Trophoblast cell (in vitro differentiated cells and primary cell): Measurements from ENCODE around the gene CIT.

Experiments used
- DNase-seq, 2 donors: peaks; one replicate each; pipeline ENCODE4 v3.0.0-alpha.2; 2016
- H2AFZ ChIP-seq: 2 replicates; pipeline ENCODE4 v1.6.1; 2013; ENCODE audit warnings: low read length, moderate library complexity, mild to moderate bottlenecking; ENCODE audit not compliant: insufficient read depth, poor library complexity
- H2AK5ac ChIP-seq: 2 replicates; pipeline ENCODE4 v1.6.1; 2013; ENCODE audit warnings: mild to moderate bottlenecking, low read length
- H2BK120ac ChIP-seq: 2 replicates; pipeline ENCODE4 v1.6.1; 2013; ENCODE audit warnings: low read length, mild to moderate bottlenecking, moderate library complexity; ENCODE audit not compliant: insufficient read depth, poor library complexity
- H2BK12ac ChIP-seq: 2 replicates; pipeline ENCODE4 v1.6.1; 2013; ENCODE audit warnings: mild to moderate bottlenecking, low read length, moderate library complexity
- H2BK5ac ChIP-seq: 2 replicates; pipeline ENCODE4 v1.6.1; 2013; ENCODE audit warnings: low read length, low read depth, moderate library complexity, mild to moderate bottlenecking; ENCODE audit not compliant: poor library complexity
- H3K14ac ChIP-seq: 2 replicates; pipeline ENCODE4 v1.6.1; 2013; ENCODE audit warnings: mild to moderate bottlenecking, low read length
- H3K18ac ChIP-seq: 2 replicates; pipeline ENCODE4 v1.6.1; 2013; ENCODE audit warnings: mild to moderate bottlenecking, low read length
- H3K23ac ChIP-seq: 2 replicates; pipeline ENCODE4 v1.6.1; 2013; ENCODE audit warnings: low read length
- H3K27ac ChIP-seq: 2 replicates; pipeline ENCODE4 v1.5.1; 2013; ENCODE audit warnings: low read depth, mild to moderate bottlenecking, inconsistent platforms, low read length, moderate library complexity
- H3K27me3 ChIP-seq: 2 replicates; pipeline ENCODE4 v1.6.1; 2013; ENCODE audit warnings: inconsistent platforms, mild to moderate bottlenecking, low read length, moderate library complexity; ENCODE audit not compliant: insufficient read depth
- H3K36me3 ChIP-seq, 2 experiments: 1 replicate in 1 of 2; 2 replicates in 1 of 2; pipeline ENCODE4 v1.6.1; 2013; ENCODE audit warnings: low read length in 2 of 2, mild to moderate bottlenecking in 2 of 2, moderate library complexity in 1 of 2; ENCODE audit not compliant: insufficient read depth in 2 of 2, control insufficient read depth in 1 of 2
- H3K4ac ChIP-seq: 2 replicates; pipeline ENCODE4 v1.6.1; 2013; ENCODE audit warnings: low read depth, mild to moderate bottlenecking, low read length, moderate library complexity
- H3K4me1 ChIP-seq, 2 experiments: 1 replicate in 1 of 2; 2 replicates in 1 of 2; pipeline ENCODE4 v1.6.1; 2013; ENCODE audit warnings: low read length in 2 of 2, mild to moderate bottlenecking in 2 of 2, moderate library complexity in 1 of 2; ENCODE audit not compliant: insufficient read depth in 2 of 2, control insufficient read depth in 1 of 2
- H3K4me2 ChIP-seq: 2 replicates; pipeline ENCODE4 v1.6.1; 2013; ENCODE audit warnings: inconsistent platforms, mild to moderate bottlenecking, low read length, moderate library complexity
- H3K4me3 ChIP-seq: 2 replicates; pipeline ENCODE4 v1.5.1; 2013; ENCODE audit warnings: mild to moderate bottlenecking, low read depth, low read length, inconsistent platforms
- H3K79me1 ChIP-seq: one replicate; pipeline ENCODE4 v1.6.1; 2013; ENCODE audit warnings: low read length
- H3K79me2 ChIP-seq: 2 replicates; pipeline ENCODE4 v1.6.1; 2013; ENCODE audit warnings: low read length, mild to moderate bottlenecking; ENCODE audit not compliant: control insufficient read depth, insufficient read depth, poor library complexity
- H3K9ac ChIP-seq: 2 replicates; pipeline ENCODE4 v1.6.1; 2013; ENCODE audit warnings: mild to moderate bottlenecking, low read length
- H3K9me3 ChIP-seq: 2 replicates; pipeline ENCODE4 v1.6.1; 2013; ENCODE audit warnings: low read depth, mild to moderate bottlenecking, control low read depth, inconsistent platforms, low read length; ENCODE audit not compliant: insufficient read depth
- H4K12ac ChIP-seq: 2 replicates; pipeline ENCODE4 v1.6.1; 2013; ENCODE audit warnings: low read depth, mild to moderate bottlenecking, low read length, moderate library complexity
- H4K8ac ChIP-seq: 2 replicates; pipeline ENCODE4 v1.6.1; 2013; ENCODE audit warnings: low read depth, mild to moderate bottlenecking, low read length, moderate library complexity
- H4K91ac ChIP-seq: one replicate; pipeline ENCODE4 v1.6.1; 2013; ENCODE audit warnings: low read depth, mild to moderate bottlenecking, low read length, moderate library complexity
- WGBS: extraction: QIAGEN DNeasy Blood & Tissue Kit; methylation state at CpG from one replicate; pipeline ENCODE4 v1.1.7; 2013; ENCODE audit warnings: missing lambda C conversion rate; ENCODE audit not compliant: insufficient read length, insufficient coverage; ENCODE audit errors: extremely low coverage; 5-methylcytosine and 5-hydroxymethylcytosine counted together

CIT gene

DNA sequence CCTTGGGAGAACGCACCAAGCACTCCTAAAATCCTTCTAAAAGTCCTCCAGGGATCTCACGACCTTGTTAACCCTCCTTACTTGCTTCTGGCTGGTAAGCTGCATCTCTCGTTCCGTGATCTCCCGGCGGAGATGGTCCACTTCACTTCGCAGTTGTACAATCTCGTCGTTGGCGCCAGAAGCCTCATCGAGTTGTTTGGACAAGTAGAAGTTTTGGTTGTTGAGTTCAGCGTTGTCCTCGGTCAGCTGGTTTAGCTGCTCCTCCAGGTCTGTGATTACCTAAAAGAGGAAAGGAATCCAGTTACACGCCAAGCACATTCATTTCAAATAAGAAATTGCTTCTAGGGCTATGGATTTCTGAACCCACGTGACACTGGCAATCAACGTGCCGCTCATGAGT lies 142.0 kb downstream of the CIT start:
- Histone ChIP-seq H3K18ac (no peak overlapping the region), H3K27ac (no peak overlapping the region), H3K14ac (no peak overlapping the region), H3K9me3 (no peaks in the 10 kb centered on the region), H3K36me3 (peaks cover 10 to 19% of the 10 kb centered on the region in 2 experiments), H4K91ac (no peak overlapping the region), H4K8ac (no peak overlapping the region), H3K79me2 (no peaks in the 10 kb centered on the region), H3K4me2 (no peak overlapping the region), H3K27me3 (no peaks in the 10 kb centered on the region), H3K4me1 (no peaks in the 10 kb centered on the region), H4K12ac (no peak overlapping the region), H3K4ac (no peak overlapping the region), H2BK120ac (no peak overlapping the region), H3K23ac (no peak overlapping the region), H2AK5ac (no peak overlapping the region), H3K4me3 (no peak overlapping the region), H3K9ac (no peak overlapping the region), H2BK5ac (no peak overlapping the region), H2AFZ (no peak overlapping the region), H2BK12ac (no peak overlapping the region), H3K79me1 (no peaks in the 10 kb centered on the region)
- WGBS: no CpG with 5 or more reads among the region's 17 CpGs
- DNase-seq: no peak

- no peak overlapping the region for H2BK120ac ChIP-seq
- H3K36me3 ChIP-seq: peaks cover 10 to 21% of the 10 kb centered on the region in 2 experiments
- H3K23ac ChIP-seq: no peak overlapping the region
- no peaks in the 10 kb centered on the region for H3K9me3 ChIP-seq
- H3K14ac ChIP-seq: no peak overlapping the region
- DNase-seq: no peak
- H2AFZ ChIP-seq: no peak overlapping the region
- no peak overlapping the region for H3K4me3 ChIP-seq
- H2AK5ac ChIP-seq: no peak overlapping the region
- H3K27me3 ChIP-seq: no peaks in the 10 kb centered on the region
- no peaks in the 10 kb centered on the region for H3K79me2 ChIP-seq
- no peaks in the 10 kb centered on the region for H3K4me1 ChIP-seq
- no peak overlapping the region for H3K4me2 ChIP-seq
- WGBS: no CpG with 5 or more reads among the region's 13 CpGs
- H2BK12ac ChIP-seq: no peak overlapping the region
- no peak overlapping the region for H3K18ac ChIP-seq
- H4K12ac ChIP-seq: no peak overlapping the region
- no peak overlapping the region for H3K27ac ChIP-seq
- H2BK5ac ChIP-seq: no peak overlapping the region
- no peak overlapping the region for H3K4ac ChIP-seq
- H3K79me1 ChIP-seq: no peaks in the 10 kb centered on the region
- H4K8ac ChIP-seq: no peak overlapping the region
- H4K91ac ChIP-seq: no peak overlapping the region
- no peak overlapping the region for H3K9ac ChIP-seq
Measured at GRCh38 chr12:119730381-119730780, 146.7 kb downstream of the CIT start.

- Histone ChIP-seq H3K79me1 (no peaks in the 10 kb centered on the region), H3K4ac (no peak overlapping the region), H2AK5ac (no peak overlapping the region), H3K9me3 (no peaks in the 10 kb centered on the region), H3K79me2 (no peaks in the 10 kb centered on the region), H3K9ac (no peak overlapping the region), H3K14ac (no peak overlapping the region), H3K18ac (no peak overlapping the region), H3K4me2 (no peak overlapping the region), H2AFZ (no peak overlapping the region), H3K23ac (no peak overlapping the region), H2BK120ac (no peak overlapping the region), H3K27ac (no peak overlapping the region), H4K91ac (no peak overlapping the region), H4K8ac (no peak overlapping the region), H3K4me3 (no peak overlapping the region), H3K27me3 (no peaks in the 10 kb centered on the region), H3K4me1 (no peaks in the 10 kb centered on the region), H2BK5ac (no peak overlapping the region), H4K12ac (no peak overlapping the region), H2BK12ac (no peak overlapping the region), H3K36me3 (peaks cover 6 to 16% of the 10 kb centered on the region in 2 experiments)
- DNase-seq: no peak
- no CpG with 5 or more reads among the region's 8 CpGs for WGBS
Measured at GRCh38 chr12:119729871-119730270, 147.2 kb downstream of the CIT start.

GRCh38 chr12:119728444-119728745 lies 148.7 kb downstream of the CIT start:
- no peak overlapping the region for H2BK120ac ChIP-seq
- H3K14ac ChIP-seq: no peak overlapping the region
- no peak overlapping the region for H2BK12ac ChIP-seq
- no peak overlapping the region for H3K27ac ChIP-seq
- H3K4me1 ChIP-seq: no peaks in the 10 kb centered on the region
- H3K79me1 ChIP-seq: no peaks in the 10 kb centered on the region
- no peak overlapping the region for H3K4me3 ChIP-seq
- no peak overlapping the region for H2AFZ ChIP-seq
- no peak overlapping the region for H3K4me2 ChIP-seq
- no peak overlapping the region for H4K8ac ChIP-seq
- H3K23ac ChIP-seq: no peak overlapping the region
- H4K91ac ChIP-seq: no peak overlapping the region
- no peak overlapping the region for H3K18ac ChIP-seq
- H3K4ac ChIP-seq: no peak overlapping the region
- peaks cover 0 to 4% of the 10 kb centered on the region in 2 experiments for H3K36me3 ChIP-seq
- no peak overlapping the region for H4K12ac ChIP-seq
- H3K9ac ChIP-seq: no peak overlapping the region
- no peaks in the 10 kb centered on the region for H3K79me2 ChIP-seq
- no peaks in the 10 kb centered on the region for H3K9me3 ChIP-seq
- no peak for DNase-seq
- H2BK5ac ChIP-seq: no peak overlapping the region
- no peak overlapping the region for H2AK5ac ChIP-seq
- no peaks in the 10 kb centered on the region for H3K27me3 ChIP-seq
- no CpG with 5 or more reads among the region's 6 CpGs for WGBS
